HCT116 (cell line): Measurements from ENCODE around the gene INHBE.

Experiments
- CEBPB ChIP-seq: IDR thresholded peaks from 2 replicates; pipeline ENCODE4 v1.6.1; 2012; ENCODE audit warnings: low read depth
- CTCF ChIP-seq, 3 experiments: fragments of 200-600 bp in 1 of 3; sonication (generic) in 1 of 3; IDR thresholded peaks in 2 of 3; conservative IDR thresholded peaks in 1 of 3; 2 replicates each; pipeline ENCODE4 v1.5.1; 2012 to 2017; ENCODE audit warnings: low read depth in 2 of 3, low read length in 2 of 3, antibody characterized with exemption in 1 of 3, borderline replicate concordance in 1 of 3, control low read depth in 1 of 3, mild to moderate bottlenecking in 1 of 3, mixed read lengths in 1 of 3, mixed run types in 1 of 3, moderate library complexity in 1 of 3; ENCODE audit not compliant: insufficient read depth in 1 of 3
- EZH2 ChIP-seq: fragments of 200-600 bp; sonication (generic); IDR thresholded peaks from 2 replicates; pipeline ENCODE4 v1.6.1; 2017; ENCODE audit warnings: antibody characterized with exemption, mixed run types
- EZH2phosphoT487 ChIP-seq: fragments of 200-600 bp; IDR thresholded peaks from 2 replicates; pipeline ENCODE4 v1.6.1; 2018; ENCODE audit warnings: antibody characterized with exemption, borderline replicate concordance
- POLR2A ChIP-seq: IDR thresholded peaks from 2 replicates; pipeline ENCODE4 v1.7.0; 2011; ENCODE audit warnings: borderline replicate concordance; ENCODE audit not compliant: insufficient read depth, insufficient read length; ENCODE audit errors: extremely low read depth
- POLR2AphosphoS5 ChIP-seq: IDR thresholded peaks from 2 replicates; pipeline ENCODE4 v1.6.1; 2011; ENCODE audit warnings: mild to moderate bottlenecking, low read depth, low read length, moderate library complexity
- REST ChIP-seq: IDR thresholded peaks from 2 replicates; pipeline ENCODE4 v1.6.1; 2012; ENCODE audit warnings: low read depth
- SIN3A ChIP-seq: IDR thresholded peaks from 2 replicates; pipeline ENCODE4 v1.6.1; 2012; ENCODE audit warnings: low read depth
- SP1 ChIP-seq: IDR thresholded peaks from 2 replicates; pipeline ENCODE4 v1.6.1; 2012; ENCODE audit warnings: low read depth
- SRF ChIP-seq: IDR thresholded peaks from 2 replicates; pipeline ENCODE4 v1.6.1; 2012; ENCODE audit warnings: low read depth
- TCF7L2 ChIP-seq: IDR thresholded peaks from 2 replicates; pipeline ENCODE4 v1.7.0; 2011; ENCODE audit warnings: borderline replicate concordance, inconsistent platforms; ENCODE audit not compliant: insufficient read depth, insufficient read length; ENCODE audit errors: extremely low read depth
- ZFX ChIP-seq: fragments of 450-650 bp; IDR thresholded peaks from 2 replicates; pipeline ENCODE4 v1.6.1; 2017

GRCh38 chr12:57470286-57470969, 15.3 kb downstream of the INHBE start:
- TF ChIP-seq CTCF (IDR thresholded peaks at IDR 0.05 in 2 of 3, conservative IDR thresholded peaks at IDR 0.05 in 1 of 3; ENCODE audit: borderline replicate concordance in 1 of 3, insufficient read depth in 1 of 3, low read depth in 2 of 3, low read length in 2 of 3) (no peak), POLR2AphosphoS5 (no peak), POLR2A (no peak), EZH2 (no peak), EZH2phosphoT487 (no peak), TCF7L2 (no peak), SRF (no peak), ZFX (no peak), CEBPB (no peak), SP1 (no peak), SIN3A (no peak), REST (no peak)
